NCI-H146 (cell line): ENCODE measurements around the gene UBE3D.
"Not testable (repeated sequence)": the region's sequence is repeated elsewhere in the genome, so short reads cannot be mapped to it uniquely, and the experiment has no call there.

ENCODE experiments used
- DNase-seq: peaks from one replicate; lab custom pipeline; 2025; lab: John Stamatoyannopoulos, UW

UBE3D gene

GRCh38 chr6:83053678-83054077 lies 12.0 kb downstream of the UBE3D start:
- DNase-seq = no peak

DNA sequence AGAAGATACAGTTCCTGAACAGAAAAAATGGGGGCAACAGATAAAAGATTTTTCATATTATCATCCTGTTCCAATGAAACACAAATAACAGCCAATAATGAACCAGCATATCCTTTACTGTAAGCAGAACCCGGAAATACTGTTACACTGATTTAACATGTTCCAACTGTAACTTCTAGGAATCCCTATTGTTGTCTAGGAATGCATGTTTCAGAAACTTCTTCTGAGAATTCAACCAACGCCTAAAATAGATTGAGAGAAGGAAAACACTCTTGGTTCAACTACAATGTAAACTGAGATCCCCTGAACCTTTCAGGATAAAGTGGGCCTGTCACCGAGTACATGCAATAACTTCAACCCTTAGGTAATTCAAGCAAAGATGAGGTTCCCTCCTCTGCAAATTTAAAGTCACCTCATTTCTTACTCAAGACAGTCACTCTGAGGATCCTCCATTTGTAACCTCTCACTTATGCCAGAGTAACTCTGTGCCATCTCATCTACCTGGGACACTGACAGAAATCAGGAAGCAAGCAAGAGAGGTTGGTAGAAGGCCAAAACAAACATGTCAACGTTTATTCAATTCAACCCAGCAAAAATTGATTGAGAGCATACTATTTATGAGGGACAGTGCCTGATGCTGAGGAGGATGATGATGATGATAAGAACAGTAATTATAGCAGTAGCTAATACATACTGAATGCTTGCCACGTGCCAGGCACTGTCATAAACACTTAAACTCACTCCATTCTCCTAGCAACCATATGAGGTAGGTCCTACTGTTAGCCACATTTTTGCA lies 14.1 kb downstream of the UBE3D start:
- peak; percentile 6 for DNase-seq

- DNase-seq = peak; percentile 23
Measured at GRCh38 chr6:83047065-83047754, 18.4 kb downstream of the UBE3D start.

DNA sequence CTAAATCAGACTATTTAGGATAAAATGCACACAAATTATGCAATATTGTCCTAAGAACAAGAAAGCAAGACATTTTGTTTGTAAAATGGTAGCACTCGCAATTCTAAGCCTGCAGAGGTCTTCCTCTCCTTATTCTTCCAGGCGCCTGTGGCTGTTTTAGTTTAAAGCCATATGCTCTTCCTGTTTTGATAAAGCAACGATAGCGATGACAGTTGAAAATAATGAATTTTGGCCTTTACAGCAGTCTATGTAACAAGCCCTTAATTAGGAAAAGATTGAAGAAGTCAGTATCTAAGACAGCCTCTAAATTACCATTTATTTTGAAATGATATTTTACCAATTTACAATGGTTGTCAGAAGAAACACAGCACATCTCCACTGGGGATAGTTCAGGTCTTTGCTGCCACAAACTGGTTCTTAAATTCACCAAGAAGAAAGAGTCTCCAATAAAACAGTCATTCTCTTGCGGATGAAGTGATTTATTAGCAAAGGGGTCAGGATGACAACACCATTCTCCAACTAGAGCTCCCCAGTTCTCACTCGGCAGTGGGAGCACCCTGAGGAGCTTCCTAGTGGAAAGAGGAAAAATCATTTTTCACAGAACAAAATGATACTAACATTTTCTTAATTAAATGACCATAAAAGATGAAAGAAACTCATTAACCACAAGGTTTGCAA lies 21.4 kb downstream of the UBE3D start:
- no peak for DNase-seq

GRCh38 chr6:83042467-83043053 lies 23.1 kb downstream of the UBE3D start:
- DNase-seq = no peak

DNA sequence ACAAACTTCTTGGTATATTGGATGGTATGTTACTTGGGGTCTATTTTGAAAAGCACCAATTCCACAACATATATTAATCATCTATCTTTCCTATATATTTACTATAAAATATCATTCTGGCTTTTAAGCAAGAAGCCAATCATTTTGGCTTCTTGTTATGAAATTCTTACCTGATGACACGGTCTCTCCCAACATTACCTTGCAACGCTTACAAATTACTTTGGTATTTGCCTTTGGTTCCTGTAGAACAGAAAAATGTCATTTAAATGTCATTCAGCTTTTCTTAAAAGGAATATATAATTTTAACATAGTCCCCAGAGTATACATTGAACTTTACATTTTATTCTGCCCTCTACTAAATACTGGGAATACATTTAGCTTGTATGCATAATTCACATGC lies 27.4 kb downstream of the UBE3D start:
- no peak for DNase-seq

DNA sequence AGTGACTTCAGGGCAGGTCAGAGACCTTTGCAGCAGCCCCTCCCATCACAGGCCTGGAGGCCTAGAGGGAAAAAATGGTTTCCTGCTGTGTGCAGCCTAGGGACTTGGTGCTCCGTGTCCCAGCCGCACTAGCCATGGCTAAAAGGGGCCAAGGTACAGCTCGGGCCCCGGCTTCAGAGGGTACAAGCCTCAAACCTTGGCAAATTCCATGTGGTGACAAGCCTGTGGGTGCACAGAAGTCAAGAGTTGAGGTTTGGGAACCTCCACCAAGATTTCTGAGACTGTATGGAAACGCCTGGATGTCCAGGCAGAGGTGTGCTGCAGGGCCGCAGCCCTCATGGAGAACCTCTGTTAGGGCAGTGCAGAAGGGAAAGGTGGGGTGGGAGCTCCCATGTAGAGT lies 34.0 kb downstream of the UBE3D start:
- no peak for DNase-seq

- DNase-seq = peak; percentile 84
Measured at GRCh38 chr6:83019741-83020140, 45.9 kb downstream of the UBE3D start.

DNA sequence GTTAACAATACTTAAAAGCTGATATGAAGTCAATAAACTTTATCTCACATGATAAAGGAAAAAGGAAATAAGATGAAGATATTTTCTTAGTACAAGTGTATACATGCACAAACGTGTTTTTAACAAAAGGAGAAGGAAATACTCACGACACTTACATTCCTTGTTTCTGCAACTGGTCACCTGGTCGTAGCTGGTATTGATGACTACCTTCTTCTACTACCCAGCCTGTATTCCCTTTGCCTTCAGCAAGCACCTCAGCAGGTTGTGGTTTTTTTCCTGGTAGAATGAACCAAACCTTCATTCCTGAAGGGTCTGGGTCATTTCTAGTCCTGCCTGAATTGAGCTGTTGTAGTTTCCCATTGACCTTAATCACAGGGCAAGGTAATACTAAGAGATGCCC lies 54.5 kb downstream of the UBE3D start:
- not testable (repeated sequence) for DNase-seq

DNA sequence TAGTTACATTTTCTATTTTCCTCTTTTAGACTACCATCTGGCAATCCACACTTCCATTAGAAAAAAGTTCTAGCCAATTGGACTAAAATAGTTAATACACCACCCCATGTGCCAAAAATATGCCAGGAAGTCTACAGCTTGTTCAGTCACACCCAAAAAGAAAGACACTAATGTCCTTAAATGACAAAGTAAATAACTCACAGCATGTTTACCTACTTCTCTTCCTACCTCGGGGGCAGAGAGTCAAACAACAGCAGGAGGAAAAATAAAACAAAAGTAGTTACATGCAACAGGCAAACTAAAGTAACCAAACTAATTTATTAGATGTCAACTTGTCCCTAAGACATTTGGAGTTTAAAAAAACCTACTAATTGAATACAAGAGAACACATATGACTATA lies 57.0 kb downstream of the UBE3D start:
- DNase-seq = peak; percentile 28

DNA sequence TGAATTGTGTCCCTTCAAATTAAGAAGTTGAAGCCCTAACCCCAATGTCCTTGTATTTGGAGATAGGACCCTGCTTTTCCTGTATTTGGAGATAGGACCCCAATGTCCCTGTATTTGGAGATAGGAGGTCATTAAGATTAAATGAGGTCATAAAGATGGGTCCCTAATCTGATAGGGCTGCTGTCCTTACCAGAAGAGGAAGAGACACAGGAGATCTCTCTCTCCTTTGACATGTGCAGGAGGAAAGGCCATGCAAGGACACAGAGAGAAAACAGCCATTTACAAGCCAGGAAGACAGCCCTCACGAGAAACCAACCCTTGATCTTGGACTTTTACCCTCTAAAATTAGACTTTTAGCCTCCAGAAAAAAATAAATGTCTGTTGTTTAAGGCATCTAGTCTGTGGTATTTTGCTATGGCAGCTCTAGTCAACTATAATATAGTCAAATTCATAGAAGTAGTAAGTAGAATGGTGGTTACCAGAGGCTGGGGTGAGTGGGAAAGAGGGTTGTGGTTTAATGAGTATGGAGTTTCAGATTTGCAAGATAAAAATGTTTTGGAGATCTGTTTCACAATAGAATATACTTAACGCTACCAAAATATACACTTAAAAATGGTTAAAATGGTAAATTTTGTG lies 59.3 kb downstream of the UBE3D start:
- DNase-seq = no peak

- DNase-seq = no peak
Measured at GRCh38 chr6:82996156-82996555, 69.5 kb downstream of the UBE3D start.

DNA sequence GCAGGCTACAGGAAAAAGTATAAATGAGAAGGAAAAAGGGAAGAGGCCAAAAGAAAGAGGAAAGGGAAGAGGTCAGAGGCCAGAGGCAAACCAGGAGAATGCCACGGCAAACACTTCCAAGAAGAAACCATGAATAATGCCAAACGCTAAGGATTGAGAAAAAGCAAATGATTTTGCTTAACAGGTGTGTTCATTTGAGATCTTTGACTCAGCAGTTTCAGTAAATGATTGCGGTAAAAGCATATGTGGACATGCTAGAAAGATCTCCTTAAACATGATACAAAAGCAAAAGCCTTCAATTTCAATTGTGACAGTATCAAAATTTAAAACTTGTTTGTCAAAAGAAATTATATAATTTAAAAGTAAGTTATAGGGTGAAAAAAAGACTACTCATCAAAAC lies 70.6 kb downstream of the UBE3D start:
- DNase-seq = no peak

- DNase-seq = no peak
Measured at GRCh38 chr6:82989736-82990290, 75.8 kb downstream of the UBE3D start.

DNA sequence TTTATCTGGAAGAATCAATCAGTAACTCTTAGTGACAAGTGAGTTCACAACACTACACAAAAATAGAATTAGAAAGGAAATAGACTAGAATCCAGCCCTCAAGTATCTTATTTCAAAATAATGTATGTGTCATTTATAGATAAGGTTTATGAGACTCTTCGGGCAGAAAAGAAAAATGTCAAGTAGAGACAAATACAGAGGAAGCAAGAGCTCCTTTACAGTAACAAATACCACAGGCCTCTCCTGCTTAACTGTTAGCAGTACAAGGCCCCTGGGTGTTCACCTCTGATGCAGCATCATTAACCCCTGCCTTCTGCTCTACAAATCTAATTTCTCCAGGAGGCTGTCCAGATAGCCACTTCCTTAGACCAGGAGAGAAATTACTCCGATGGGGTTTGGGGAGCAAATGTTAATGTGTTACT lies 76.7 kb downstream of the UBE3D start:
- DNase-seq = no peak

DNA sequence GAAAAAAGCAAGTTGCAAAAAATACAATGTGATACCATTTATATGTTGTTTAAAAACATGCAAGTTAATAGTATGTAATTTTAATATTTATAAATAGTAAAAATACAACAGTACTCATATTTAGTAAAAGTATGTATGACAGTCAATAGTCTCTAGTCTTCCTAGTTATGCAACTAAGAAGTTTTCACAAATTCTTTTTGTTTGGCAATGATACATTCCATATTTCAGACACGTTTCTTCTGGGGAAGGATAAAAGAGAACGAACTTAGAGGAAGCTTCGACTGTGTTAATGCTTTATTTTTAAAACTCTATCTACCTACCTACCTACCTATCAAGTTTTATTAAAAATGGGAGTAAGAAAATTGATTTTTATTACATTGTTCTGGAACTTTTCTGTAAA lies 77.7 kb downstream of the UBE3D start:
- DNase-seq = no peak

- DNase-seq = no peak
Measured at GRCh38 chr6:82987416-82987815, 78.2 kb downstream of the UBE3D start.

DNA sequence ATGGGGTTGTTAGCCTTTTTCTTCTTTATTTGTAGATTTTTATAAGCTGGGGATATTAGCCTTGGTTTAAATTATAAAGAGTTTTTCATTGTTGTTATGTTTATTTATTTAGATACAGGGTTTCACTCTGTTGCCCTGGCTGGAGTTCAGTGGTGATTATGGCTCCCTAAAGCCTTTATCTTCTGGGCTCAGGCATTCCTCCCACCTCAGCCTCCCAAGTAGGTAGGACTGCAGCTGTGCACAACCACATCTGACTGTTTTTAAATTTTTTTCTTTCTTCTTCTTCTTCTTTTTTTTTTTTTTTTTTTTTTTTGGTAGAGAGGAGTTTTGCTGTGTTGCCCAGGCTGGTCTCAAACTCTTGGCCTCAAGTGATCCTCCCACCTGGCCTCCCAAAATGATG lies 80.9 kb downstream of the UBE3D start:
- DNase-seq = no peak

DNA sequence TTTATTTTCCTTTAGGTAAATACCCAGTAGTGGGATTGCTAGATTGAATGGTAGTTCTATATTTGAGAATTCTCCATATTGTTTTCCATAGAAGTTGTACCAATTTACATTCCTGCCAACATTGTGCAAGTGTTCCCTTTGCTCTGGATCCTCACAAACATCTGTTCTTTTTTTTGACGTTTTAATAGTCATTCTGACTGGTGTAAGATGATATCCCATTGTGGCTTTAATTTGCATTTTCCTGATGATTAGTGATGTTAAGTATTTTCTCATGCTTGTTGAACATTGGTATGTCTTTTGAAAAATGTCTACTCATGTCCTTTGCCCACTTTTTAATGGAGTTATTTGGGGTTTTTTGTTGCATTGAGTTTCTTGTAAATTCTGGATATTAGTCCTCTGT lies 85.6 kb downstream of the UBE3D start:
- DNase-seq = no peak

DNA sequence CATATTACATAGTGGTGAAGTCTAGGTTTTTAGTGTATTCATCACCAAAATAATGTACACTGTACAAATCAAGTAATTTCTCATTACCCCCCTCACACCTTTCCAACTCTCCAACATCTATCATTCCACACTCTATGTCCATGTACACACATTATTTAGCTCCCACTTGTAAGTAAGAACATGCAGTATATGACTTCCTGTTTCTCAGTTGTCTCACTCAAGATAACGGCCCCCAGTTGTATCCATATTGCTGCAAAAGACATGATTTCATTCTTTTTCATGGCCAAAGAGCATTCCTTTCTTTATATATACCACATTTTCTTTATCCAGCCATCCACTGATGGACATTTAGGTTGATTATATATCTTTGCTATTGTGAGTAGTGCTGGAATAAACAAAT lies 86.0 kb downstream of the UBE3D start:
- no peak for DNase-seq

DNA sequence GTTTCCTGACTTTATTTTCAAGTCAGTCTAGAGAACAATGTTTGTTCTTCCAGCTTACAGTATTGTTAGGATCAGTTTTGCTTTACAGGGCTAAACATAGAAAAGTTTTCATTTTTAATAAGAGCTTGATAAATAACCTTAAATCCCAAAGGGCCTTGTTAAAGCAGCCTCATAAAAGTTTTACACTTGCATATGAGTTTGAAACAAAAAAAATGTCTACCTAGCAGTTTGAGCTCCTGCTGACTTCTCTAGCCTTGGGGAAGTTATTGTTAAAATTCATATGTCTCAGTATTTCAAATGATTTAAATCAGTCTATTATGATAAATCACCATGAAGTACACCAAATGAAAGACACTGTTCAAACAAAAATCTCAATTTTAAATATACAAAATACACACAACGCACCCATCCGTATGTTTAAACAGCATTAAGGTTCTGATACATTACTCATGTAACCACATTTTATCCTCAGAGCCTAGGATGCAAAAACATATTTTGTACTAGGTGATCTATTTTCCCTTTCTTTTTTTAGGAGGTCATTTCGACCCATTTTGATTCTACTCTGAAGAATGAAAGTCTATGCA lies 87.2 kb downstream of the UBE3D start:
- DNase-seq = no peak

- no peak for DNase-seq
Measured at GRCh38 chr6:82976179-82976578, 89.5 kb downstream of the UBE3D start.
